ENCODE results near the gene LMTK3.

LMTK3 gene

GRCh38 chr19:48436586-48436985 lies 75.0 kb downstream of the LMTK3 start:
- H3K9me3 ChIP-seq (ENCODE audit: control insufficient read depth in 1 of 2, low read length in 2 of 2): no peaks in the 10 kb centered on the region
- H3K27ac ChIP-seq (ENCODE audit: low read depth, low read length): no peak overlapping the region
- H3K27me3 ChIP-seq (ENCODE audit: control insufficient read depth in 1 of 2, insufficient read depth in 2 of 2, low read length in 2 of 2): peaks cover 3% of the 10 kb centered on the region in 2 donors
- H3K4me1 ChIP-seq (ENCODE audit: control insufficient read depth in 1 of 2, insufficient read depth in 2 of 2, low read length in 2 of 2): no peaks in the 10 kb centered on the region
- no peak overlapping the region for H3K9ac ChIP-seq (ENCODE audit: low read depth in 1 of 2, low read length in 2 of 2)
- H3K4me3 ChIP-seq (ENCODE audit: low read depth in 1 of 2, low read length in 2 of 2): no peak overlapping the region
- H3K36me3 ChIP-seq (ENCODE audit: control insufficient read depth in 1 of 2, insufficient read depth in 2 of 2, low read length in 2 of 2): no peaks in the 10 kb centered on the region

Measured in duodenal mucosa (tissue), 2 donors.